GM10266 (cell line): ENCODE measurements around the gene B3GNT9.

ENCODE experiments used
- DNase-seq: peaks from one replicate; pipeline ENCODE4 v3.0.0; 2012; ENCODE audit errors: extremely low spot score
- TF ChIP-seq, protein P1 (sequence below): IDR thresholded peaks from 2 replicates; pipeline ENCODE4 v1.5.1; 2012; ENCODE audit warnings: mild to moderate bottlenecking, low read depth; ENCODE audit not compliant: control insufficient read depth, insufficient read depth; ENCODE audit errors: missing control alignments

Gene B3GNT9

DNA sequence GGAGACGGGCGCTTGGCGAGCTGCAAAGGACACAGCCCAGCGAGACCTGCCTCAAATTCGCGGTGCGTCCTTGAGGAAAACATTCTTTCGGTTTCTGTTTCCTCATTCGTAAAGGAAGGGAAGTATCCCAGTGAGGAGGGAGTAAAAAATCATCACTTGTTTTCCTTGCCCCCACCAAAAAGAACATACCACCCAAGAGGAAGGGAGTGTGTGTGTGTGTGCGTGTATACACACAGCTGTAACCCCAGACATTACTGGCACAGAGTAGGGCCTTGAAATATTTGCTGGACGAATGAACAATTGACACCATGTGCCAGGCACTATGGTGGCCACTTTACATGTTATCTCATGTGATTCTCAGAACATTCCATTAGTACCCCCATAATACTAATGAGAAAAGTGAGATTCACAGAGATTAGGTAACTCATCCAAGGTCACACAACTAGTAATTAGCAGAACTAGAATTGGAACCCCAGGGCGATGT lies 34.9 kb upstream of the B3GNT9 start:
- DNase-seq, result no peak
- TF ChIP-seq, protein P1, sequence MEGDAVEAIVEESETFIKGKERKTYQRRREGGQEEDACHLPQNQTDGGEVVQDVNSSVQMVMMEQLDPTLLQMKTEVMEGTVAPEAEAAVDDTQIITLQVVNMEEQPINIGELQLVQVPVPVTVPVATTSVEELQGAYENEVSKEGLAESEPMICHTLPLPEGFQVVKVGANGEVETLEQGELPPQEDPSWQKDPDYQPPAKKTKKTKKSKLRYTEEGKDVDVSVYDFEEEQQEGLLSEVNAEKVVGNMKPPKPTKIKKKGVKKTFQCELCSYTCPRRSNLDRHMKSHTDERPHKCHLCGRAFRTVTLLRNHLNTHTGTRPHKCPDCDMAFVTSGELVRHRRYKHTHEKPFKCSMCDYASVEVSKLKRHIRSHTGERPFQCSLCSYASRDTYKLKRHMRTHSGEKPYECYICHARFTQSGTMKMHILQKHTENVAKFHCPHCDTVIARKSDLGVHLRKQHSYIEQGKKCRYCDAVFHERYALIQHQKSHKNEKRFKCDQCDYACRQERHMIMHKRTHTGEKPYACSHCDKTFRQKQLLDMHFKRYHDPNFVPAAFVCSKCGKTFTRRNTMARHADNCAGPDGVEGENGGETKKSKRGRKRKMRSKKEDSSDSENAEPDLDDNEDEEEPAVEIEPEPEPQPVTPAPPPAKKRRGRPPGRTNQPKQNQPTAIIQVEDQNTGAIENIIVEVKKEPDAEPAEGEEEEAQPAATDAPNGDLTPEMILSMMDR, result no peak

DNA sequence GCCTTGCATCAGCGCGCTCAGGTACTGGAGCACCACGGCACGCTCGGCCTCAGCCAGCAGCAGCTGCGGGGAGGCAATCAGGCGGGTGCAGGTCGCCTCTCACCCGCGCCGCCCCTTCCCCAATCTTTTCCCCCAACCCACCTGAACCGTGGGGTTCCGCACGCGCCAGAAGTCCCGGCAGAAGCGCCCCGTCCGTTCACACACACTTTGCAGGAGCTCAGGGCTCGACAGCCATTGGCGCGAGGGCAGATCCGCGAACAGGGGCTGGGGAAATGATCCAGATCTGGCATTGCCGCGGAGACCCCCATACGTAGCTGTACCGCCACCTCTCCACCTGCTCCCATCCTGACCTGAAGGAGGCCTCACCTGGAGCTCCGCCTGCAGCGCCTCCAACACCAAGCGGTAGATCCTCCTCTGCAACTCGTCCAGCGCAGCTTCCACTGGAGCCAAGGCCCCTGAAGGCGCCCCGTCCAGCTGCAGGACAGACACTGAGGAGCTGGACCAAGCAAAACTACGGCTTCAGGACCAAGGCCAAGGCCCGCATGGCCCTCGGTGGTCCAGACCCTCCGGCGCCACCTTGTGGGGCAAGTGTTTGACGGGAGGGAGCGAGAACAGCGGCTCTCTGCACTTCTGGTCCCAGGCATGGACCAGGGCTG lies 34.3 kb upstream of the B3GNT9 start:
- TF ChIP-seq, protein P1, result peak; percentile 89
- DNase-seq, result peak; percentile 88

- TF ChIP-seq, protein P1, result no peak
- DNase-seq, result no peak
These were observed 33.7 kb upstream of the B3GNT9 start for GRCh38 chr16:67184453-67184994.

GRCh38 chr16:67183627-67184452 lies 33.0 kb upstream of the B3GNT9 start, which contains the start of gene MATCAP1:
TSS of gene MATCAP1 (minus strand) at chr16:67183963. CDS start at chr16:67180610, 3,353 bp downstream.
- TF ChIP-seq, protein P1, result no peak
- DNase-seq, result peak; percentile 100

GRCh38 chr16:67183284-67183626 lies 32.5 kb upstream of the B3GNT9 start:
- DNase-seq, result no peak
- TF ChIP-seq, protein P1, result no peak

- no peak for DNase-seq
- TF ChIP-seq, protein P1, result no peak
These were observed 31.5 kb upstream of the B3GNT9 start for GRCh38 chr16:67182288-67182687.
